Kidney epithelial cell (primary cell): Measurements from ENCODE around the gene ESRRG. TPM values are rescaled to one million over a fixed set of nuclear protein-coding genes. Genes with fewer than 3 reads are reported as not detected.

Experiments
- DNase-seq: peaks from one replicate; pipeline ENCODE4 v3.0.0-alpha.2; 2010; ENCODE audit warnings: low read depth
- H3K27me3 ChIP-seq: 2 replicates; pipeline ENCODE4 v1.6.0; 2011; ENCODE audit warnings: low read length; ENCODE audit not compliant: control insufficient read depth, insufficient read depth
- H3K36me3 ChIP-seq: 2 replicates; pipeline ENCODE4 v1.5.1; 2011; ENCODE audit warnings: low read length; ENCODE audit not compliant: control insufficient read depth, insufficient read depth
- H3K4me3 ChIP-seq: 2 replicates; pipeline ENCODE4 v1.5.1; 2011; ENCODE audit warnings: low read depth, mild to moderate bottlenecking, control low read depth, low read length
- total RNA-seq: library from RNA; depleted of rRNA; stranded (reverse); fragments of >200 nt; gene quantifications from 2 replicates; pipeline ENCODE4 v1.2.3, GENCODE V29; 2015
- TF ChIP-seq, protein P1 (sequence below): IDR thresholded peaks from 2 replicates; pipeline ENCODE4 v1.5.1; 2011; ENCODE audit warnings: mild to moderate bottlenecking, moderate library complexity, low read length, control low read depth, inconsistent platforms; ENCODE audit not compliant: insufficient read depth, poor library complexity, severe bottlenecking

ESRRG gene
- total RNA-seq, 1 donor from 2014 or later: 0.88 TPM

DNA sequence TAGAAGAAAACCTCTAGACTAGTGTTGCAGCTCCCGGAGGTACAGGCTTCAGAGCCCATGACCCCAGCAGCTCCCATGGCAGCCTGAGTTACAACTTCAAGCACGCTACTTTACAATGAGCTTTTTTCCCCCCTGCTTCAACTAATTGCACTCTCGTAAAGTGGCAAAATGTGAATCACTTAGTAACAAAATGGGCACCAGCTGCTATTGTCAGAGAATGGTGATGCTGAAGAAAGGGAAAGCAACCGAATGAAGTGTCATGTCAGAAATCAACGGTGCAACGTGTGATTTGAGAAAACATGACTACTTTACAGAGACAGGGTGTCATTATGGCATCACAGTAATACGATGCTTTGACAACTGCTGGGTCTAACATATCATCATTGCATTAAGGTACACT lies 40.5 kb downstream of the ESRRG start:
- TF ChIP-seq, protein P1, sequence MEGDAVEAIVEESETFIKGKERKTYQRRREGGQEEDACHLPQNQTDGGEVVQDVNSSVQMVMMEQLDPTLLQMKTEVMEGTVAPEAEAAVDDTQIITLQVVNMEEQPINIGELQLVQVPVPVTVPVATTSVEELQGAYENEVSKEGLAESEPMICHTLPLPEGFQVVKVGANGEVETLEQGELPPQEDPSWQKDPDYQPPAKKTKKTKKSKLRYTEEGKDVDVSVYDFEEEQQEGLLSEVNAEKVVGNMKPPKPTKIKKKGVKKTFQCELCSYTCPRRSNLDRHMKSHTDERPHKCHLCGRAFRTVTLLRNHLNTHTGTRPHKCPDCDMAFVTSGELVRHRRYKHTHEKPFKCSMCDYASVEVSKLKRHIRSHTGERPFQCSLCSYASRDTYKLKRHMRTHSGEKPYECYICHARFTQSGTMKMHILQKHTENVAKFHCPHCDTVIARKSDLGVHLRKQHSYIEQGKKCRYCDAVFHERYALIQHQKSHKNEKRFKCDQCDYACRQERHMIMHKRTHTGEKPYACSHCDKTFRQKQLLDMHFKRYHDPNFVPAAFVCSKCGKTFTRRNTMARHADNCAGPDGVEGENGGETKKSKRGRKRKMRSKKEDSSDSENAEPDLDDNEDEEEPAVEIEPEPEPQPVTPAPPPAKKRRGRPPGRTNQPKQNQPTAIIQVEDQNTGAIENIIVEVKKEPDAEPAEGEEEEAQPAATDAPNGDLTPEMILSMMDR: no peak
- Histone ChIP-seq H3K4me3 (no peak overlapping the region), H3K27me3 (no peaks in the 10 kb centered on the region)

DNA sequence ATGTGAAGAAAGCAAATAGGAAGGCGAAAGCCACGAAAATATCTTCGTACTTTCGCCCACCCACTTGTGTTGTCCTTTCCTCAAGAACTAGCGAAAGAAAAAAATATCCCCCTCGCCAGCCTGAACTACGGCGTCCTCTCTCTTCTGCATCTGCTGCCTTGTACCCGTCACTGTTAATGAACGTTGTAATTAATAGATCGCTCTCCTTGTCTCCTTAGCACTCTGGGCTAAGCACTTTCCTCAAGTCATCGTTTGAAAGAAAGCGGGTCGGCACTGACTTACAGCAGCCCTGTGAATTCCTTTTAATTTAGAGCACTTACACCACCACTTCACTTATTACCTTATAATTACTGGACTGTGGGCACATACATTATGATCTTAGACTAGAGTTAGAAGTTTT lies 44.1 kb downstream of the ESRRG start:
- Histone ChIP-seq H3K27me3 (no peaks in the 10 kb centered on the region), H3K36me3 (no peaks in the 10 kb centered on the region), H3K4me3 (no peak overlapping the region)
- TF ChIP-seq, protein P1: no peak
- DNase-seq: no peak

More for the DNA sequence above, 40.5 kb downstream of the ESRRG start:
- no peaks in the 10 kb centered on the region for H3K36me3 ChIP-seq
- DNase-seq: no peak

DNA sequence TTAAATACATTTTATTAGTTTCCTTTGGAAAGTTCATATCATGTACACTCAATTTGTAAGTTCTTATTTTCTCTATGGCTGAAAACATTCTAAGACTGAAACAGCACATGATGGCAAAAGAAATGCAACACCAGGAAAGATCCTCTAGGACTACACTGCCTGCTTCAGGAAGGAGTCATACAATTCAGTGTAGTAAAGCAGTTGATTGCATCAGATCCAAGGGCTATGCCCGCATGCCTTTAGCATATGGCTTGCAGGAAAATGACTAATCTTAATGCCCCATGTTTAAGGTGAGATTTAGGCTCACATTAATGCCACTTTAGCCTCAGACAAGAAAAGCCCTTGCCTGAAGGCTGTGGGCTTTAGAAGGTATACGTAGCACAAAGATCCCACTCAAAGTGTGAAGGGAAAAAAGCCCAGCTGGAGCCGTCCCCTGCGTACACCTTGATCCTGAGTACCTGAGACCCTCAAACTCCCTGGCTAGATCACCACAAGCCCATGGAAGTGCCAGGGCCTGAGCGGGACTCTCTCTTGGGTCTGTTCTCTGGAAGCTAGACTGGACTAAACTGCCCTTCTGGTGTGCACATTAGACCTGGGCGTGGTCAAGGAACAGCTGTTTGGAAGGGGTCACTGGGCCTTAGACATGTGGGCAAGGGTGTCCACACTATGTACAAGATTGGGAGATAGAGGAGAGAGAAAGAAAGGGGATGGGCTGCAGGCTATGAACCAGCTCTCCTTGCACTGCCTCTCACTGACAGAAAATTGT lies 52.9 kb downstream of the ESRRG start:
- H3K4me3 ChIP-seq: no peak overlapping the region
- H3K36me3 ChIP-seq: no peaks in the 10 kb centered on the region
- H3K27me3 ChIP-seq: no peaks in the 10 kb centered on the region
- DNase-seq: no peak
- TF ChIP-seq, protein P1: no peak

DNA sequence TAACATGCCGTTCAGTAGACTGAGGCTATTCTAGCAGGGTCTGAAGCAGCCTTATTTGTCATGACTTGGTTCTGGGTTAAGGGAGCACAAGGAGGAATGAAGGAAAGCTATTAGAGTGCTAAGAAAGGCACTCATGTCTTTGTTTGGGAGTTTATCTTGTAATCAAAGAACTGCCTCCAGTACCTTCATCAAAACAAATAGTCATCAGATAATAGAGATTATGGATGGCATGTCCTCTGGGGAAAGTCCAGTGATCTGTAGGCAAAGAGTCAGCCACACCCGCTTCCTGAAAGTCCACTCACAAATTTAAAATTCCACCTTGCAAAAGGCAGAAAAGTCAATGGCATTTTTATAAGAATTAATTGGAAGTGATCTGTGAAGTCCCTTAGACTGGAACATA lies 56.8 kb downstream of the ESRRG start:
- no peaks in the 10 kb centered on the region for H3K36me3 ChIP-seq

DNA sequence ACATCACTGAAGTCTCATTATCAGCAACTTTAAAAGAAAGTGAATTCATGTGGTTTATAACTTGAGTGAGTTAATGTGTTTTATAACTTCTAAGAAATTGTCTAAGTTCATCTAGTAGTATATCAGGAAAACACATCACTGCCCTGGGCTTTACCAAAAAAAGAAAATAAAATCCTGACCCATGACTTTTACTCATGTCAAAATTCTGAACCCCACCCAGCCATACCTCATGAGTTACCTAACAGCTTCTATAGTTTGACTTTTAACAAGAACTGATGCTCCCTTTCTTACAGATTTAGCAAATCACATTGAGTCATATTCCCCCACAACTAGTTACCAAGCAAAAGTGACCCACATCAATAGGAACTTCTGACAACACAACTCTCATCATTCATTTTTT lies 57.4 kb downstream of the ESRRG start:
- no peak for DNase-seq
- H3K36me3 ChIP-seq: no peaks in the 10 kb centered on the region
- TF ChIP-seq, protein P1: no peak
- H3K27me3 ChIP-seq: no peaks in the 10 kb centered on the region
- H3K4me3 ChIP-seq: no peak overlapping the region

More for the DNA sequence above, 56.8 kb downstream of the ESRRG start:
- TF ChIP-seq, protein P1: no peak
- DNase-seq: no peak
- Histone ChIP-seq H3K4me3 (no peak overlapping the region), H3K27me3 (no peaks in the 10 kb centered on the region)

DNA sequence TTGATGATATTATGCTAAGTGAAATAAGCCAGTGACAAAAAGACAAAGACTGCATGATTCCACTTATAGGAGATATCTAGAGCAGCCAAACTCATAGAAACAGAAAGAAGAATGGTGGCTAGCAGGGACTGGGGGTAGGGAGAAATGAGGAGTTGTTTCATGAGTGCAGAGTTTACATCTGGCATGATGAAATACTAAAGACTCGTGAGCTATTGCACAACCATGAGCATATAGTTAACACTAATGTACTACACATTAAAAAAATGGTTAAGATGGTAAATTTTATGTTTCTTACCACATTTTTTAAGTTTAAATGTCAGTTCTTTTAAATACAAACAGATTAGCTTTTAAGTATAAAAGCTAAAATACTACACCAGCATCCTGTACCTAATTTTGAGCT lies 57.8 kb downstream of the ESRRG start:
- no peak overlapping the region for H3K4me3 ChIP-seq
- no peaks in the 10 kb centered on the region for H3K36me3 ChIP-seq
- H3K27me3 ChIP-seq: no peaks in the 10 kb centered on the region
- TF ChIP-seq, protein P1: no peak
- no peak for DNase-seq
